SK-N-SH (cell line): ENCODE results near the gene UBE2G1. TPM values are rescaled to one million over a fixed set of nuclear protein-coding genes. Genes with fewer than 3 reads are reported as not detected.

ENCODE experiments used
- CTCF ChIA-PET: fragments of 300-600, 350-600 bp; formaldehyde crosslinking; extraction: SDS; loops from one replicate; lab custom pipeline; 2021; lab: Yijun Ruan, JAX
- POLR2A ChIA-PET: fragments of 350-600 bp; sonication (Branson Sonifier 250); formaldehyde crosslinking; extraction: SDS; loops from one replicate; lab custom pipeline; 2020; ENCODE audit warnings: antibody characterized with exemption, inconsistent platforms; lab: Yijun Ruan, JAX
- DNase-seq: peaks from one replicate; pipeline ENCODE4 v3.0.0; 2012
- H2AFZ ChIP-seq: fragments of 200-600 bp; sonication (generic); 2 replicates; pipeline ENCODE4 v1.8.1; 2016; ENCODE audit warnings: antibody characterized with exemption, mild to moderate bottlenecking, low read depth
- H3F3A ChIP-seq: fragments of 200-600 bp; sonication (generic); replicated peaks from 2 replicates; pipeline ENCODE3; 2016; ENCODE audit warnings: antibody characterized with exemption, mild to moderate bottlenecking; ENCODE audit not compliant: insufficient read depth
- H3K27ac ChIP-seq, 2 experiments: fragments of 200-500 bp in 1 of 2; fragments of 200-600 bp in 1 of 2; sonication (Bioruptor generic) in 1 of 2; sonication (generic), shearing (Covaris generic) in 1 of 2; 2 replicates each; pipeline versions ENCODE4 v1.5.1 to v1.6.1; 2014 to 2016; ENCODE audit warnings: low read depth in 2 of 2, inconsistent platforms in 1 of 2, low read length in 1 of 2, mild to moderate bottlenecking in 1 of 2, mixed read lengths in 1 of 2
- H3K27me3 ChIP-seq: fragments of 200-600 bp; sonication (generic), shearing (Covaris generic); 2 replicates; pipeline ENCODE4 v1.6.1; 2016; ENCODE audit warnings: mixed run types; ENCODE audit not compliant: insufficient read depth
- H3K36me3 ChIP-seq, 2 experiments: fragments of 200-500 bp in 1 of 2; fragments of 200-600 bp in 1 of 2; sonication (Bioruptor generic) in 1 of 2; sonication (generic) in 1 of 2; replicated peaks in 1 of 2; 2 replicates each; pipeline versions ENCODE3 to v1.5.1; 2014 to 2016; ENCODE audit warnings: low read length in 1 of 2, mild to moderate bottlenecking in 1 of 2; ENCODE audit not compliant: insufficient read depth in 2 of 2, control insufficient read depth in 1 of 2
- H3K4me1 ChIP-seq, 2 experiments: fragments of 200-500 bp in 1 of 2; fragments of 200-600 bp in 1 of 2; sonication (Bioruptor generic) in 1 of 2; sonication (generic), shearing (Covaris generic) in 1 of 2; 2 replicates each; pipeline versions ENCODE4 v1.5.1 to v1.6.1; 2014 to 2016; ENCODE audit warnings: low read depth in 1 of 2, low read length in 1 of 2, mixed run types in 1 of 2; ENCODE audit not compliant: insufficient read depth in 2 of 2, control insufficient read depth in 1 of 2
- H3K4me2 ChIP-seq: fragments of 200-600 bp; sonication (generic), shearing (Covaris generic); 2 replicates; pipeline ENCODE4 v1.6.1; 2017; ENCODE audit warnings: mixed run types
- H3K4me3 ChIP-seq, 2 experiments: fragments of 200-500 bp in 1 of 2; fragments of 200-600 bp in 1 of 2; sonication (Bioruptor generic) in 1 of 2; sonication (generic), shearing (Covaris generic) in 1 of 2; 2 replicates each; pipeline versions ENCODE4 v1.5.1 to v1.8.1; 2014 to 2016; ENCODE audit warnings: low read depth in 2 of 2, inconsistent platforms in 1 of 2, low read length in 1 of 2, mild to moderate bottlenecking in 1 of 2, mixed read lengths in 1 of 2, moderate library complexity in 1 of 2
- H3K79me2 ChIP-seq: fragments of 200-600 bp; sonication (generic); 2 replicates; pipeline ENCODE4 v1.8.1; 2017; ENCODE audit warnings: mild to moderate bottlenecking; ENCODE audit not compliant: insufficient read depth
- H3K9ac ChIP-seq: fragments of 200-600 bp; sonication (generic); 2 replicates; pipeline ENCODE4 v1.6.1; 2017; ENCODE audit warnings: mixed run types
- H3K9me2 ChIP-seq: fragments of 200-600 bp; sonication (generic); 2 replicates; pipeline ENCODE4 v1.6.1; 2017; ENCODE audit warnings: mixed run types
- H3K9me3 ChIP-seq: fragments of 200-600 bp; sonication (generic); 2 replicates; pipeline ENCODE4 v1.6.1; 2017; ENCODE audit warnings: mixed run types, mild to moderate bottlenecking, moderate library complexity
- H4K20me1 ChIP-seq: fragments of 200-600 bp; sonication (generic); 2 replicates; pipeline ENCODE4 v1.6.1; 2017; ENCODE audit warnings: mild to moderate bottlenecking, mixed run types; ENCODE audit not compliant: insufficient read depth
- CHD2 ChIP-seq: fragments of 150-350 bp; IDR thresholded peaks from 2 replicates; pipeline ENCODE4 v1.6.1; 2018; ENCODE audit warnings: low read length; ENCODE audit not compliant: partially characterized antibody
- FOXJ3 ChIP-seq: sonication (generic); formaldehyde crosslinking; IDR thresholded peaks from 2 replicates; pipeline ENCODE4 v1.5.1; 2020; ENCODE audit warnings: mild to moderate bottlenecking, missing genetic modification reagents
- GABPA ChIP-seq: IDR thresholded peaks from 2 replicates; pipeline ENCODE4 v1.4.0; 2012; ENCODE audit warnings: low read depth, mild to moderate bottlenecking
- IRF3 ChIP-seq: fragments of 150-350 bp; IDR thresholded peaks from 2 replicates; pipeline ENCODE4 v1.6.1; 2016; ENCODE audit warnings: mild to moderate bottlenecking, low read depth, low read length
- MXI1 ChIP-seq: IDR thresholded peaks from 2 replicates; pipeline ENCODE4 v1.6.1; 2012; ENCODE audit warnings: mild to moderate bottlenecking, low read depth, low read length, improper control_type of control experiment
- NFIC ChIP-seq: IDR thresholded peaks from 2 replicates; pipeline ENCODE4 v1.4.0; 2012; ENCODE audit warnings: borderline replicate concordance
- NRF1 ChIP-seq: IDR thresholded peaks from 2 replicates; pipeline ENCODE4 v1.6.1; 2012; ENCODE audit warnings: low read depth, mild to moderate bottlenecking, low read length
- RAD21 ChIP-seq: IDR thresholded peaks from 2 replicates; pipeline ENCODE4 v1.6.1; 2012; ENCODE audit warnings: mild to moderate bottlenecking, low read length
- RFX5 ChIP-seq: IDR thresholded peaks from 2 replicates; pipeline ENCODE4 v1.6.1; 2012; ENCODE audit warnings: mild to moderate bottlenecking, improper control_type of control experiment, low read length
- SMC3 ChIP-seq: IDR thresholded peaks from 2 replicates; pipeline ENCODE4 v1.6.1; 2012; ENCODE audit warnings: low read depth, low read length, improper control_type of control experiment
- YY1 ChIP-seq: IDR thresholded peaks from 2 replicates; pipeline ENCODE4 v1.4.0; 2012; ENCODE audit warnings: low read depth, mild to moderate bottlenecking
- ZBTB33 ChIP-seq: IDR thresholded peaks from 2 replicates; pipeline ENCODE4 v1.4.0; 2012; ENCODE audit warnings: low read depth, borderline replicate concordance
- WGBS: methylation state at CpG from one replicate; pipeline ENCODE4 v1.1.6; 2017; ENCODE audit warnings: low lambda C conversion rate; 5-methylcytosine and 5-hydroxymethylcytosine counted together
- polyA plus RNA-seq, 3 experiments: library from polyadenylated mRNA; depleted of rRNA; stranded (reverse); fragments of >200 nt; gene quantifications; 2 replicates each; pipeline ENCODE4 v1.2.3, GENCODE V29; 2012
- TF ChIP-seq, protein P1 (sequence below): IDR thresholded peaks from 2 replicates; pipeline ENCODE4 v1.6.1; 2012; ENCODE audit warnings: mild to moderate bottlenecking, low read depth, low read length, moderate library complexity
- TF ChIP-seq, protein P2 (sequence below): fragments of 150-350 bp; IDR thresholded peaks from 2 replicates; pipeline ENCODE4 v1.6.1; 2017; ENCODE audit warnings: antibody characterized with exemption, low read length, low read depth, borderline replicate concordance

The UBE2G1 gene
- polyA plus RNA-seq, 1 of the 3 experiments (the other 2 are of a cell fraction), result 23.2 TPM

GRCh38 chr17:4263282-4264215 is 102.9 kb downstream of the UBE2G1 start, which contains the start of gene ANKFY1 (continued):
- TF ChIP-seq IRF3, result no peak
- TF ChIP-seq, protein P1, sequence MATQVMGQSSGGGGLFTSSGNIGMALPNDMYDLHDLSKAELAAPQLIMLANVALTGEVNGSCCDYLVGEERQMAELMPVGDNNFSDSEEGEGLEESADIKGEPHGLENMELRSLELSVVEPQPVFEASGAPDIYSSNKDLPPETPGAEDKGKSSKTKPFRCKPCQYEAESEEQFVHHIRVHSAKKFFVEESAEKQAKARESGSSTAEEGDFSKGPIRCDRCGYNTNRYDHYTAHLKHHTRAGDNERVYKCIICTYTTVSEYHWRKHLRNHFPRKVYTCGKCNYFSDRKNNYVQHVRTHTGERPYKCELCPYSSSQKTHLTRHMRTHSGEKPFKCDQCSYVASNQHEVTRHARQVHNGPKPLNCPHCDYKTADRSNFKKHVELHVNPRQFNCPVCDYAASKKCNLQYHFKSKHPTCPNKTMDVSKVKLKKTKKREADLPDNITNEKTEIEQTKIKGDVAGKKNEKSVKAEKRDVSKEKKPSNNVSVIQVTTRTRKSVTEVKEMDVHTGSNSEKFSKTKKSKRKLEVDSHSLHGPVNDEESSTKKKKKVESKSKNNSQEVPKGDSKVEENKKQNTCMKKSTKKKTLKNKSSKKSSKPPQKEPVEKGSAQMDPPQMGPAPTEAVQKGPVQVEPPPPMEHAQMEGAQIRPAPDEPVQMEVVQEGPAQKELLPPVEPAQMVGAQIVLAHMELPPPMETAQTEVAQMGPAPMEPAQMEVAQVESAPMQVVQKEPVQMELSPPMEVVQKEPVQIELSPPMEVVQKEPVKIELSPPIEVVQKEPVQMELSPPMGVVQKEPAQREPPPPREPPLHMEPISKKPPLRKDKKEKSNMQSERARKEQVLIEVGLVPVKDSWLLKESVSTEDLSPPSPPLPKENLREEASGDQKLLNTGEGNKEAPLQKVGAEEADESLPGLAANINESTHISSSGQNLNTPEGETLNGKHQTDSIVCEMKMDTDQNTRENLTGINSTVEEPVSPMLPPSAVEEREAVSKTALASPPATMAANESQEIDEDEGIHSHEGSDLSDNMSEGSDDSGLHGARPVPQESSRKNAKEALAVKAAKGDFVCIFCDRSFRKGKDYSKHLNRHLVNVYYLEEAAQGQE, result no peak; the same call in 1 of the 2 replicates
- peak; percentile 100 for TF ChIP-seq ZBTB33
- TF ChIP-seq GABPA, result no peak
- peak; percentile 100 for TF ChIP-seq CHD2
- TF ChIP-seq RFX5, result no peak

GRCh38 chr17:4262703-4263102 is 103.8 kb downstream of the UBE2G1 start:
- ChIA-PET POLR2A (interaction anchor here (1.0 kb wide), 1 partner anchor 47 kb away, joined by 3 read pairs; no protein-coding TSS in a partner anchor), CTCF (interaction anchor here (1.3 to 4.3 kb wide), 3 partner anchors 12 to 47 kb away, joined by 4 to 39 read pairs (median 4); no protein-coding TSS in a partner anchor)
- peak overlapping the region; percentile 78 to 95 for H3K4me3 ChIP-seq
- H3K27me3 ChIP-seq, result no peaks in the 10 kb centered on the region
- no peak overlapping the region; a peak in 1 of 4 replicates for H3K27ac ChIP-seq
- H3K36me3 ChIP-seq, result peaks cover 0 to 23% of the 10 kb centered on the region in 2 experiments
- no peaks in the 10 kb centered on the region for H3K9me2 ChIP-seq
- peaks cover 61% of the 10 kb centered on the region for H3K79me2 ChIP-seq
- peaks cover 11% of the 10 kb centered on the region for H3F3A ChIP-seq
- H3K4me1 ChIP-seq, result peaks cover 5 to 20% of the 10 kb centered on the region in 2 experiments; a peak in 3 of 4 replicates
- H2AFZ ChIP-seq, result no peak overlapping the region
- H3K9me3 ChIP-seq, result peaks cover 8% of the 10 kb centered on the region; the same call in 1 of the 2 replicates
- 43% methylated on average over 8 of the region's 8 CpGs for WGBS
- no peak for DNase-seq
- H3K9ac ChIP-seq, result peak overlapping the region; percentile 97
- 0 out of 2 replicates have a peak, but pooled peaks cover 8% of the 10 kb centered on the region for H4K20me1 ChIP-seq
- H3K4me2 ChIP-seq, result peak overlapping the region; percentile 99
- TF ChIP-seq, protein P2, sequence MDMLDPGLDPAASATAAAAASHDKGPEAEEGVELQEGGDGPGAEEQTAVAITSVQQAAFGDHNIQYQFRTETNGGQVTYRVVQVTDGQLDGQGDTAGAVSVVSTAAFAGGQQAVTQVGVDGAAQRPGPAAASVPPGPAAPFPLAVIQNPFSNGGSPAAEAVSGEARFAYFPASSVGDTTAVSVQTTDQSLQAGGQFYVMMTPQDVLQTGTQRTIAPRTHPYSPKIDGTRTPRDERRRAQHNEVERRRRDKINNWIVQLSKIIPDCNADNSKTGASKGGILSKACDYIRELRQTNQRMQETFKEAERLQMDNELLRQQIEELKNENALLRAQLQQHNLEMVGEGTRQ, result no peak
- TF ChIP-seq YY1 (no peak), FOXJ3 (CRISPR knock-in tag) (no peak), ZBTB33 (no peak), MXI1 (no peak), NRF1 (no peak), RAD21 (no peak), SMC3 (no peak), NFIC (no peak), CHD2 (no peak)
